Measurements from ENCODE around the gene ZNF600.
"Not testable (repeated sequence)": the region's sequence is repeated elsewhere in the genome, so short reads cannot be mapped to it uniquely, and the experiment has no call there.

GRCh38 chr19:52833541-52833940 lies 47.0 kb upstream of the ZNF600 start:
- TF ChIP-seq CTCF (IDR thresholded peaks at IDR 0.05; ENCODE audit: low read depth, low read length); EZH2phosphoT487 (IDR thresholded peaks at IDR 0.05; ENCODE audit: low read depth): not testable (repeated sequence)
